Measurements from ENCODE around the gene WNT9A.

Gene WNT9A

DNA sequence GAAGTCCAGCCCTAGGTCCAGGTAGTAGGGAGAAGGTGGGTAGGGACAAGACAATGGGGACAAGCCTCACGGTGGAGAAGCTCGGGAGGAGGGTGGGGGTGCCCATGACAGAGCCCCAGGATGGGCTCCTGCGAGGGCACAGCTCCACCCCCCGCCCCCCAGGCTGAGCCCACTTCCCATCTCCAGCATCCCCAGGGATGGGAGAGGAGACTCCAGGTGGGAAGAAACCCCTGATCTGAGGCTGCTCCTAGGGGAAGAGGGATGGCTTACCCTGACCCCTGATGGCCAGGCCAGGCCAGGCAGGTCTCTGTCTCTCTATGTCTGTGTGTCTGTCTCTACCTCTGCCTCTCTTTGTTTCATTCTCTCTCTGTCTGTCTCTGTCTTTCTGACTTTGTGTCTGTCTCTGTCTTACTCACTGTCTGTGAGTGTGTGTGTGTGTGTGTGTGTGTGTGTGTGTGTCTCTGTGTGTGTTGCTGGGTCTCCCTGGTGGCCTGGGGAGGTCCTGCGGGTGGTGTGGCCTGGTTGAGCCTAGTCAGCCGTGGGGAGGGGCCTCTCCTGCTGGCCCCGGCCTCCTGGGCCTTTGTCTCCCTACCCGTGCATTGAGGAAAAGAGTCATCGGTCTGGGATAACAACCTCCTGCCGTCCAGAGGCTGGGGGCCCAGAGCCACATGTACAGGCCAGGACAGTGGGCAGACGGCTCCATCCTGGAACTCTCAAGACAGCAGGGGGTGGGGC, 45.7 kb downstream of the WNT9A start:
- H3K27me3 ChIP-seq (ENCODE audit: insufficient read depth, poor library complexity, severe bottlenecking), result no peaks in the 10 kb centered on the region
- H3K27ac ChIP-seq (replicated peaks), result no peak overlapping the region
- TF ChIP-seq, protein P1, sequence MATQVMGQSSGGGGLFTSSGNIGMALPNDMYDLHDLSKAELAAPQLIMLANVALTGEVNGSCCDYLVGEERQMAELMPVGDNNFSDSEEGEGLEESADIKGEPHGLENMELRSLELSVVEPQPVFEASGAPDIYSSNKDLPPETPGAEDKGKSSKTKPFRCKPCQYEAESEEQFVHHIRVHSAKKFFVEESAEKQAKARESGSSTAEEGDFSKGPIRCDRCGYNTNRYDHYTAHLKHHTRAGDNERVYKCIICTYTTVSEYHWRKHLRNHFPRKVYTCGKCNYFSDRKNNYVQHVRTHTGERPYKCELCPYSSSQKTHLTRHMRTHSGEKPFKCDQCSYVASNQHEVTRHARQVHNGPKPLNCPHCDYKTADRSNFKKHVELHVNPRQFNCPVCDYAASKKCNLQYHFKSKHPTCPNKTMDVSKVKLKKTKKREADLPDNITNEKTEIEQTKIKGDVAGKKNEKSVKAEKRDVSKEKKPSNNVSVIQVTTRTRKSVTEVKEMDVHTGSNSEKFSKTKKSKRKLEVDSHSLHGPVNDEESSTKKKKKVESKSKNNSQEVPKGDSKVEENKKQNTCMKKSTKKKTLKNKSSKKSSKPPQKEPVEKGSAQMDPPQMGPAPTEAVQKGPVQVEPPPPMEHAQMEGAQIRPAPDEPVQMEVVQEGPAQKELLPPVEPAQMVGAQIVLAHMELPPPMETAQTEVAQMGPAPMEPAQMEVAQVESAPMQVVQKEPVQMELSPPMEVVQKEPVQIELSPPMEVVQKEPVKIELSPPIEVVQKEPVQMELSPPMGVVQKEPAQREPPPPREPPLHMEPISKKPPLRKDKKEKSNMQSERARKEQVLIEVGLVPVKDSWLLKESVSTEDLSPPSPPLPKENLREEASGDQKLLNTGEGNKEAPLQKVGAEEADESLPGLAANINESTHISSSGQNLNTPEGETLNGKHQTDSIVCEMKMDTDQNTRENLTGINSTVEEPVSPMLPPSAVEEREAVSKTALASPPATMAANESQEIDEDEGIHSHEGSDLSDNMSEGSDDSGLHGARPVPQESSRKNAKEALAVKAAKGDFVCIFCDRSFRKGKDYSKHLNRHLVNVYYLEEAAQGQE (IDR thresholded peaks at IDR 0.05; ENCODE audit: insufficient replicate concordance, low read depth), result no peak
- TF ChIP-seq GABPA (IDR thresholded peaks at IDR 0.05; ENCODE audit: low read depth) (no peak), SPI1 (IDR thresholded peaks at IDR 0.05; ENCODE audit: borderline replicate concordance, low read depth) (no peak), POLR2AphosphoS5 (IDR thresholded peaks at IDR 0.05; ENCODE audit: low read depth) (no peak)
- TF ChIP-seq, protein P2, sequence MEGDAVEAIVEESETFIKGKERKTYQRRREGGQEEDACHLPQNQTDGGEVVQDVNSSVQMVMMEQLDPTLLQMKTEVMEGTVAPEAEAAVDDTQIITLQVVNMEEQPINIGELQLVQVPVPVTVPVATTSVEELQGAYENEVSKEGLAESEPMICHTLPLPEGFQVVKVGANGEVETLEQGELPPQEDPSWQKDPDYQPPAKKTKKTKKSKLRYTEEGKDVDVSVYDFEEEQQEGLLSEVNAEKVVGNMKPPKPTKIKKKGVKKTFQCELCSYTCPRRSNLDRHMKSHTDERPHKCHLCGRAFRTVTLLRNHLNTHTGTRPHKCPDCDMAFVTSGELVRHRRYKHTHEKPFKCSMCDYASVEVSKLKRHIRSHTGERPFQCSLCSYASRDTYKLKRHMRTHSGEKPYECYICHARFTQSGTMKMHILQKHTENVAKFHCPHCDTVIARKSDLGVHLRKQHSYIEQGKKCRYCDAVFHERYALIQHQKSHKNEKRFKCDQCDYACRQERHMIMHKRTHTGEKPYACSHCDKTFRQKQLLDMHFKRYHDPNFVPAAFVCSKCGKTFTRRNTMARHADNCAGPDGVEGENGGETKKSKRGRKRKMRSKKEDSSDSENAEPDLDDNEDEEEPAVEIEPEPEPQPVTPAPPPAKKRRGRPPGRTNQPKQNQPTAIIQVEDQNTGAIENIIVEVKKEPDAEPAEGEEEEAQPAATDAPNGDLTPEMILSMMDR (IDR thresholded peaks at IDR 0.05; ENCODE audit: insufficient read depth, low read length), result no peak
- H3K4me3 ChIP-seq (replicated peaks; ENCODE audit: insufficient read depth, low read length), result no peak overlapping the region
- DNase-seq (ENCODE audit: low read depth in 1 of 2, low spot score in 1 of 2), result no peak

DNA sequence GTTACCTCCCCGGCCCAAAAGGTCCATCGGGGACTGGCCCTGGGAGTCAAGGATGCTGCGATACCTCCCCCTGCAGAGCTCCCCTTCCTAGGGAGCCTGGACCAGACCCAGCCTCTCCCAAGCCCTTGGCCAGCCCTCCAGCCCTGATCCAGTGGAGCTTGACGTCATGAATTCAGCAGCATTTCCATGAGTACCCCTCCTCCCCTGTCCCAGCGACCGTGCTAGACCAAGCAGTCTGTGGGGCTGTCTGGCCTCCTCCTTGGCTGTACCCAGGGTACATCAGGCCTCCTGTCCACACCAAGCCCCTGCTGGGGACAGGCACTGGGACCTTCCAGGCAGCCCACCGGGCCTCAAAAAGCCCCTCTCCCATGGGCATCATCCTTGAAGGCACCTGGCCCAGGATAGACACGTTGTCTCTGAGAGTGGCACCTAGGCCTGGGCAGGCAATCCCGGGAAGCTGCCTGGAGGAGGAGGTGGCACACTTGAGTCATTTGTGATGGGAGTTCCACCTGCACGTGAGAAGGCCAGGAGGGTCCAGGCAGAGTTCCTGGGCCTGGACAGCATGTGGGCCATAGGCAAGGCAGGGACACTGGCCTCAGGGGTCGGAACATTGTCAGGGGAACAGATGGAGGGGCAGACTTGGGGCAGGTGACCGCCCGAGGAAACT, 46.4 kb downstream of the WNT9A start:
- DNase-seq (ENCODE audit: low read depth in 1 of 2, low spot score in 1 of 2), result no peak
- no peak overlapping the region for H3K27ac ChIP-seq (replicated peaks)
- TF ChIP-seq POLR2AphosphoS5 (IDR thresholded peaks at IDR 0.05; ENCODE audit: low read depth), result no peak
- no peak for TF ChIP-seq SPI1 (IDR thresholded peaks at IDR 0.05; ENCODE audit: borderline replicate concordance, low read depth)
- no peak for TF ChIP-seq GABPA (IDR thresholded peaks at IDR 0.05; ENCODE audit: low read depth)
- TF ChIP-seq, protein P2 (IDR thresholded peaks at IDR 0.05; ENCODE audit: insufficient read depth, low read length), result no peak
- TF ChIP-seq, protein P1 (IDR thresholded peaks at IDR 0.05; ENCODE audit: insufficient replicate concordance, low read depth), result no peak
- no peaks in the 10 kb centered on the region for H3K27me3 ChIP-seq (ENCODE audit: insufficient read depth, poor library complexity, severe bottlenecking)
- H3K4me3 ChIP-seq (replicated peaks; ENCODE audit: insufficient read depth, low read length), result no peak overlapping the region

DNA sequence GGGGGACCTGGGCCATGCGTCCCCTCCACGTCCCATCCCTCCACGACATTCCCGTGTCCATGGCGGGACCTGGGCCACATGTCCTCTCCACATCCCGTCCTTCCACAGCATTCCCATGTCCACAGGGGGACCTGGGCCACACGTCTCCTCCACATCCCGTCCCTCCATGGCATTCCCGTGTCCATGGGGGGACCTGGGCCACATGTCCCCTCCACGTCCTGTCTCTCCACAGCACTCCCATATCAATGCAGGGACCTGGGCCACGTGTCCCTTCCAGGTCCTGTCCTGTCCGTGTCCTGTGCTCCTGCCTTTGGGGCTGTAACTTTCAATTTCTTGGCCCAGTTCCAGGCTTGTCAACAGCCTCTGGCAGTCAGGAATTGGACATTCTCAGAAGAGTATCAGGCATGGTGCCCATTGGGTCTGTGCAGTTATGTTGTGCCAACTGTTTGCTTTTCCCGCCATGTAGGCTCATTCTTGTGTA, 47.1 kb downstream of the WNT9A start:
- H3K4me3 ChIP-seq (replicated peaks; ENCODE audit: insufficient read depth, low read length), result no peak overlapping the region
- no peak overlapping the region for H3K27ac ChIP-seq (replicated peaks)
- DNase-seq (ENCODE audit: low read depth in 1 of 2, low spot score in 1 of 2), result no peak
- TF ChIP-seq, protein P1 (IDR thresholded peaks at IDR 0.05; ENCODE audit: insufficient replicate concordance, low read depth), result no peak
- TF ChIP-seq, protein P2 (IDR thresholded peaks at IDR 0.05; ENCODE audit: insufficient read depth, low read length), result no peak
- TF ChIP-seq GABPA (IDR thresholded peaks at IDR 0.05; ENCODE audit: low read depth) (no peak), POLR2AphosphoS5 (IDR thresholded peaks at IDR 0.05; ENCODE audit: low read depth) (no peak)
- no peaks in the 10 kb centered on the region for H3K27me3 ChIP-seq (ENCODE audit: insufficient read depth, poor library complexity, severe bottlenecking)
